Measurements from ENCODE around the gene AKAP7. TPM values are rescaled to one million over a fixed set of nuclear protein-coding genes. Genes with fewer than 3 reads are reported as not detected.
"Not testable (repeated sequence)": the region's sequence is repeated elsewhere in the genome, so short reads cannot be mapped to it uniquely, and the experiment has no call there.

The AKAP7 gene
- 7.2 and 7.5 TPM in 2 replicates for total RNA-seq (2014; rRNA removed; shearing (Covaris generic))

DNA sequence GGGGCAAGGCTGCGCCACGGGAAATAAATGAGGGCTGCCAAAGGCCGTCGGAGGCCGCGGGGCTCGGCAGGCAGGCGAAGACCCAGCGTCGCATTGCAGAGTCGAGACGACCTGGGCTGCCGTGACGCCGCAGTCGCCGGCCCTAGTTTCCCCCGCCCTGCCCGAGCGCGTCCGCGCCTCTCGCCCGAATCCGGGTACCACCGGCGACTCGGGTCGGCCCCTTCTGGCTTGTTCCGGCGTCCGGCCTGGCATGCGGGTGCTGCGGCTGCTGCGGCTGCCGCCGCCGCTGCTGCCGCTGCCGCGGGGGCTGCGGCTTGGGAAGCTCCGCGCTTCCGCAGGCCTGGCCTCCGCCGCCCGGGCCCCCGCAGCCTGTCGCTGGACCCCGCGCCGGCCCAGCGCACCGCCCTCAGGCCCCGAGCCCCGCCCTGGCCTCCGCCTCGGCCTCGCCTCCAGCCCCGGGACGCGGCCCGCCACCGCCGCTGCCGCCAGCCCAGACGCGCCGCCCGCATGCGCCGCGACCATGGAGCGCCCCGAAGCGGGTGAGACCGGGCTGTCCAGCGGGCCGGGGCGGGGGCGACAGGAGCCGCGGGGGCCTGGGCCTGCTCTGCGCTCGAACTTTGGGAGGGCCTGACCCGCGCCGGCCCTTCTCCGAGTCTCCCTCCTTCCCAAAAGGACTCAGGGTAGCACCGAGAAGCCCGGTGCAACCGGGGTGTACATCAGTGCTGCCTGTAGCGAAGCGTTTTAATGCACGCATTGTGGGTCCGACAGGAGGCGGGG lies at the start of gene AKAP7:
TSS of gene AKAP7 (plus strand) at position 224 of the 777 bp plus-strand sequence. CDS start at position 521, 297 bp downstream.
- DNase-seq (ENCODE audit: low read depth) = peak; percentile 82

DNA sequence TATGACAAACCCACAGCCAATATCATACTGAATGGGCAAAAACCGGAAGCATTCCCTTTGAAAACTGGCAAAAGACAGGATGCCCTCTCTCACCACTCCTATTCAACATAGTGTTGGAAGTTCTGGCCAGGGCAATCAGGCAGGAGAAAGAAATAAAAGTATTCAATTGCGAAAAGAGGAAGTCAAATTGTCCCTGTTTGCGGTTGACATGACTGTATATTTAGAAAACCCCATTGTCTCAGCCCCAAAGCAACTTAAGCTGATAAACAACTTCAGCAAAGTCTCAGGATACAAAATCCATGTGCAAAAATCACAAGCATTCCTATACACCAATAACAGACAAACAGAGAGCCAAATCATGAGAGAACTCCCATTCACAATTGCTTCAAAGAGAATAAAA lies 44.9 kb upstream of the AKAP7 start:
- DNase-seq (ENCODE audit: low read depth) = not testable (repeated sequence)

GRCh38 chr6:131091944-131092343 lies 43.3 kb upstream of the AKAP7 start:
- not testable (repeated sequence) for DNase-seq (ENCODE audit: low read depth)

- DNase-seq (ENCODE audit: low read depth) = no peak
These were observed 41.9 kb upstream of the AKAP7 start for GRCh38 chr6:131093334-131093733.

DNA sequence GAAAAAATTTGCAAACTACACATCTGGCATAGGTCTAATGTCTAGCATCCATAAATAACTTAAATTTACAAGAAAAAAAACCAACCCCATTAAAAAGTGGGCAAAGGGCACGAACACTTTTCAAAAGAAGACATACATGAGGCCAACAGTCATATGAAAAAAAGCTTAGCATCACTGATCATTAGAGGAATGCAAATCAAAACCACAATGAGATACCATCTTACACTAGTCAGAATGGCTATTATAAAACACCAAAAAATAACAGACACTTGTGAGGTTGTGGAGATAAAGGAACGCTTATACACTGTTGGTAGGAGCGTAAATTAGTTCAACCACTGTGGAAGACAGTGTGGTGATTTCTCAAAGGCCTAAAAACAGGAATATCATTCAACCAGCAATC lies 38.5 kb upstream of the AKAP7 start:
- no peak for DNase-seq (ENCODE audit: low read depth)

DNA sequence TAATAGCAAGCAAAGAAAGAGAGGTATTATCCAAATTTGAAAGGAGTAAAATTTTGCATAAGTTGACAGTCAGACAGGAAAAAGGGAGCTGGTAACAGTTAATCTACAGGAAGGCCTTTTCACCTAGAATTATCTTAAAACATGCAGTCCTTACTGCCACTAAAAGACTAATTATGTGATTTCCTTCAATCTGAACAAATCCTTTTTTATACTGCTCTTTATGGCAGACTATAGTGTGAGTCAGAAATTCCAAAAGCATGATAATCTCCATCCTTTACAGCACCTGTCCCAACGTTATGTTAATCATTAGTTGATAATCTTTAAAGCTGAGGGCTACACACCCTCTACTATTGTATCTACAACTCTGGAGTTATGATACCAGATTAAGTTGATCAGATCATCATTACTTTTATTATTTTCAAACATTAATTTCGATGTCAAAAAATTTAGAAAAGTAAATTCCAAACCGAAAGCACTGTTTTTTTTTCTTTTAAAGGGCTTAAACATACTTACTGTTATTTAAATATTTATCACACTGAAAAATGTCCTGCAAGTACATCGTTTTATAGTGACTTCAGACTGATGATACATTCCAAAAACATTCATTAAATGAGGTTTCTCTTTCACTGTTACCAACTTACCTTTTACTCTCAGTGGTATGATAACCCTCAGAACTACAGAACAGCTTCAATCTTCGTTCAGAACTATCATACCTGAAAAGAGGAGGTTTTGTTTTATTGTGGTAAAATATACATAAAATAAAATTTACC lies 33.2 kb upstream of the AKAP7 start:
- DNase-seq (ENCODE audit: low read depth) = peak; percentile 19

DNA sequence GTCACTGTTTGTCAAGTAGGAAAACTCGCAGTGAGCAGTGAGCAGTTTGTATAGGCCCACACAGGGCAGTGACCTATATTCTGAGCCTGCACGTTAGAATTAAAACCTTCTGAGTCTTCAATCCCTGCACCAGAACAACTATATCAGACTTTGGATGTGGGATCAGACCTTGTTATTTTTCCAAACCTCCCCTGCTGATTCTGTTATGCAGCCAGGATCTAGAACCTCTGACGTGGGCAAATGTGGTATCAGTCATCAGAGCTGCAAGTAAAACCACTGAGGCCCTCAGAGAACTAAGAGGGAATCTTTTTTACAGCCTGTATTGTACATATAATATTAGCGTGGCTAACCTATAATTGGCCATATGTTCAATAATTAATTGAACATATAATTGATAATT lies 32.0 kb upstream of the AKAP7 start:
- DNase-seq (ENCODE audit: low read depth) = peak; percentile 49

GRCh38 chr6:131103901-131104300 lies 31.4 kb upstream of the AKAP7 start:
- no peak for DNase-seq (ENCODE audit: low read depth)

DNA sequence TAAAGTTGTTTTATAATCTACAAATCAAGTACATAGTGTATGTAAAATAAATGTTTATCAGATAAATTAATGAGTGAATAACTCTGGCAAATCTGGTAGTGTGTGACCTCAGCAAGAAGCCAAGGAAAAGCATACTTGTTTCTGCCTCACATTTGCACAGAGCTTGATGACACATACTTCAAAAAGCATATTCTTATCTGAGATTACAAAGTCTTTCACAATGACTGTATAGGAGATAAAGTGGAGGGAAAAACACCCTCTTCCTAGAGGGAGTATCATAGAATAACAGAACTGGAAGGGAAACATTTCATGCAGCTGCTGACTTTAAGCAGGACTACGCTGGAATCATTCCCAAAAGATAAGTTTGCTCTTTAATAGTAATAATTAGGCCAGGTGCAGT lies 28.1 kb upstream of the AKAP7 start:
- DNase-seq (ENCODE audit: low read depth) = peak; percentile 62

- DNase-seq (ENCODE audit: low read depth) = no peak
These were observed 23.0 kb upstream of the AKAP7 start for GRCh38 chr6:131112249-131112648.

DNA sequence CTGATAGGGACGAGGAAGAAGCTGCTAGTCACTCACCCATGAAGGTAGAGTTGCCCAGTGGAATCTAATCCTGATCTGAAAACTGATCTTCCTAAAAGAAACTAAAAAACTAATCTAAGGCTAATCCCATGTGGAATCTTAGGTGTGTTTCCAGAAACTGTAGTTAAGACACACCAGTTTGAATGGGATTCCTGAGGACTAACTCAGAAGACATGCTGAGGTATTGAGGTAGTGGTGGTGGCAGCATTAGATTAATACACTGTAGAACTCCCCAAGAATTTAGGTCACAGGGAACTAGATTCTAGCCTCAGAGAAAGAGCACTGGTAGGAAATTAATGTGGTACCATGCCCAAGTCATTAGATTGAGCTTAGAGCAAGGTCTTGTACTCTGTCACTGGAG lies 19.6 kb upstream of the AKAP7 start:
- no peak for DNase-seq (ENCODE audit: low read depth)

- no peak for DNase-seq (ENCODE audit: low read depth)
These were observed 18.9 kb upstream of the AKAP7 start for GRCh38 chr6:131116321-131116720.

- peak; percentile 38 for DNase-seq (ENCODE audit: low read depth)
These were observed 18.4 kb upstream of the AKAP7 start for GRCh38 chr6:131116755-131117360.

GRCh38 chr6:131117878-131118277 lies 17.4 kb upstream of the AKAP7 start:
- no peak for DNase-seq (ENCODE audit: low read depth)

GRCh38 chr6:131122007-131122406 lies 13.3 kb upstream of the AKAP7 start:
- DNase-seq (ENCODE audit: low read depth) = no peak

GRCh38 chr6:131122516-131122915 lies 12.8 kb upstream of the AKAP7 start:
- DNase-seq (ENCODE audit: low read depth) = no peak

GRCh38 chr6:131124336-131125071 lies 10.8 kb upstream of the AKAP7 start:
- DNase-seq (ENCODE audit: low read depth) = no peak

- DNase-seq (ENCODE audit: low read depth) = no peak
These were observed 9.8 kb upstream of the AKAP7 start for GRCh38 chr6:131125431-131125830.

DNA sequence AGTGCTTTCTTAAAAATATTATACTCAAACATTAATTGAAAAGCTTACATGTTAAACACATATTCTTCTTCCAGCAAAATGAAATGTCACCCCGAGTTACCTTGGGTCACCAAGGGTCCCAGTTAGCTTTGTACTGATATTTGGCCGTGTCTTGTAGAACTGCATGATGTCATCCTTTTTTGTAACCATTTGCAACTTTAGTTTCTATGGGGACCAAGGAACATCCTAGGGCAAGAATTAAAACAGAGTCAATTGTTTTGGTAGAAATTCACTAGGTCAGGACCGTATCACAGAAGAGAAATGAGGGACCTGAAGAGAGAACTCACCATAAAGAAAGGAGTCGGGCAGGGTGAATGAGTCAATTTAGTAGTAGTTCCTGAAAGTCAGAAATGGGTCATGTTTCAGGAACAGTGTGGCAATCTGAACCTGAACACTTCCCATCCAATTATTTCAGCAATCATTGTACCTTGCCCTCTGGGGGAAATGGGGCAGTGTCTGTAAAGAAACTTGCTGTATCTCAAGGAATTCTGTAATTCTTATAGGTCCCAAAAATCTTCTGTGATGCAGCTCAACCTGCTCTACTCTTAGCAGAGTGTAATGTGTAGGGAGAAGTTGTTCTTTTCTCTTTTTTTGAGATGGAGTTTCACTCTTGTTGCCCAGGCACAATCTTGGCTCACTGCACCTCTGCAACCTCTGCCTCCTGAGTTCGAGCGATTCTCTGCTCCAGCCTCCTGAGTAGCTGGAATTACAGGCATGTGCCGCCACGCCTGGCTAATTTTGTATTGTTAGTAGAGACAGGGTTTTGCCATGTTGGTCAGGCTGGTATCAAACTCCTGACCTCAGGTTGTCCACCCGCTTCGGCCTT lies 5.3 kb upstream of the AKAP7 start:
- DNase-seq (ENCODE audit: low read depth) = no peak

GRCh38 chr6:131130554-131130940 lies 4.7 kb upstream of the AKAP7 start:
- no peak for DNase-seq (ENCODE audit: low read depth)

DNA sequence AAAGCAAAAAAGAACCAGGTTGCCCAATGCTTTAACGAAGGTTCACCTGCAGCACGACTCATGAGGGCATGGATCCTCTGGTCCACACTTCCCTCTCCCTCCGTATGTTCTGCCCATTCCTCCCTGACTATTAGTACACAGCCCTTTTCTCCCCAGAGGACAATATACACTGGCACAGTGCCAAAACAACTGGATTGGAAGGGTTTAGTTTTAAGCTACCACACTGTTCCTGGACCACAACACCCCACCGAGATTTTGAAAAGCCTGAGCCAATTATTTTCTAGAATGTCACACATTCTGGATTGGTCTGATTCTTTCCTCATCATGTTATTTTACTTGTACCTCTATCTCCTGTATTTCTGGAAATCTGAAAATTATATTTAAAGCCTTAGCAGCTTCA lies 2.9 kb upstream of the AKAP7 start:
- DNase-seq (ENCODE audit: low read depth) = no peak
